Activated CD8-positive, alpha-beta memory T cell treated with anti-CD3 and anti-CD28 coated beads, Interleukin-2, amount 50 U/mL, for 1 hour (primary cell): ENCODE measurements around the gene TUBB1.
A peak's percentile ranks its signal among the peaks of the same experiment; 100 is the strongest.

ENCODE experiments used
- DNase-seq: peaks from one replicate; pipeline ENCODE4 v3.0.0-alpha.2; 2020; ENCODE audit errors: extremely low read depth

Gene TUBB1

DNA sequence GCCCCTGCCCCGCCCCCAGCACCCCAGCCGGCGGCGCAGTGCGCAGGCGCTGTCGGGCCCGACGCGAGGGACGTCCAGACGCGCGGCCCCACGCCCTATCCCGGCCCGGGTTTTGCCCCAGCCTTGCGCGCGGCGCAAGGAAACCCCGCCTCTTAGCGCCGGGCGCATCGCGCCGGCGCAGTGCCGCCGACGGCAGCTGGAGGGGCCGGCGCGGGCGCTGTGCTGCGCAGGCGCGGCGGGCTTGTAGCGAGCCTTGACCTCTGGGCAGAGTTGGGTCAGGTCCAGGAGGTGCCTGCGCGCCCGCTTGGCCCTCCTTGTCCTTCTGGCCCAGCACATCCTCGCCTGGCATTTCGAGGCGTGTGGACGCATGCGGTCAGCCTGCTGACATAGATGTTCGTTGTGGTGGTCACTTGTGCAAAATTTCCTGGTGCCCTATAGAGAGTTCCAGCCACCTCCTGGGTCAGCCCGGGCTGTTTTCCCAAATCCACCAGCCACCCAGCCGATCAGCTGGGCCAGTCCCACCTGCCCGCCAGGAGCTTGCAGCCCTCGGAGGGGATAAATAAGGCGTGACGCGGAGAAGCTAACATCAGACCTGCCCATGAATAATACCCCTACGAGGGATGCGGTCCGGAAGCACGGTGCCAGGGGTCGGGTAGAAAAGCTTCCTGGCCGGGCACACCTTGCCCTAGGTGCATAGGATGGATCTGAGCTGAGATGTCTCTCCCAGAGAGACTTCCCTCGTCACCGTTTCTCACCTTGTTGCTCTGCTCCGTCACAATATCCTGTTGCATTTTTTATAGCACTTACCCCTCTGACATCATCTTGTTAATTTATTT, 23.8 kb downstream of the TUBB1 start:
- peak; percentile 78 for DNase-seq

DNA sequence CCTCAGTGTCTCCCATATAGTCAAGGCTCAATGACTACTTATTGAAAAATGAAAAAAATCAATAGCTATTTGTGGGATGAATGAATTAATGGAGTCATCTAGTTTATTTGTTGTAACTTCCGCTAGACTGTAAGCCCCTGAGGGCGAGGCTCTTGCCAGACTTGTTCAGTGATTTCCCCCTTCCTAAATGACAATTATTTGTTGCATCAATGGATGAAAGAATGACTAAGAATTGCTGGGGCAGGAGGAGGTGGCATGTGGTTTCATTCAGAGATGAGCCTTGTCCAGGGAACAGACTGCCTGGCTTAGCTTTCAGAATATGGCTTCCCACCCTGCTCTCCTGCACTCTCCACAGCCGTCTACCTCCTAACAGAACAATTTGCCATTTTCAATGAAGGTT, 24.5 kb downstream of the TUBB1 start:
- DNase-seq, result no peak

DNA sequence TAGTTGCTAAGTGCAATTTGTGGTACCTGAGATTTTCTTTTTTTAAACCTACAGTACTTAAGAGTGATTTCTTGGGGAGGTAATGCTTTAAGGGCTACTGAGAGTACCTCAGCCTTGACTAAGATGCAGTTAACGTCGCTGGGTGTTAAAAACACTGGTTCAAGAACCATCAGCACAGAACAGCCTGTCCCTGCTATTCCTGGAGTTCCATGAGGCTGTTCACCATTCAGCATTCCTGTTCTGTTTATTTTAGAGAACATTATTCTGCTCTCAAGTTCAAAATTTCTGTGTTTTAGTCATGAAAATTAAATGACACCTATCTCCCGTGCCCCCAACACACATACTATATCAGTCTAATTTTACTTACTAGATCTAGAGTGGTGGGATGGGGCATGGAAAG, 25.1 kb downstream of the TUBB1 start:
- no peak for DNase-seq

DNA sequence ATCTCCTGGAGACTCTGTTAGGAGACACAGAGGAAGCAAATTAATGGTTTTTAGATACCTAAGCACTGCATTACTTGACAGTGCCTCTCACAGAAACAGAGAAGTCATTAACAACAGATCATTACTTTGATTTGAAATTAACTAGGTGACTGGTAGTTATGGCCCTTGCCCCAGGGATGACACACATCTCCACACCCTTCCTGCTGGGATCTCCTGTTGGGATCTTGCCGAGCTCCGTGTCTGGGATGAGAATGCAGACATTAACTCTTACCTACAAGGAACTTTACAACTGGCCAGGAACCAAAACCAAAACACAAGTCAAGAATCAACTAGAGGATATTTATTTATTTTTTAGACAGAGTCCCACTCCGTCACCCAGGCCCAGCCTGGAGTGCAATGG, 25.6 kb downstream of the TUBB1 start:
- DNase-seq, result no peak

DNA sequence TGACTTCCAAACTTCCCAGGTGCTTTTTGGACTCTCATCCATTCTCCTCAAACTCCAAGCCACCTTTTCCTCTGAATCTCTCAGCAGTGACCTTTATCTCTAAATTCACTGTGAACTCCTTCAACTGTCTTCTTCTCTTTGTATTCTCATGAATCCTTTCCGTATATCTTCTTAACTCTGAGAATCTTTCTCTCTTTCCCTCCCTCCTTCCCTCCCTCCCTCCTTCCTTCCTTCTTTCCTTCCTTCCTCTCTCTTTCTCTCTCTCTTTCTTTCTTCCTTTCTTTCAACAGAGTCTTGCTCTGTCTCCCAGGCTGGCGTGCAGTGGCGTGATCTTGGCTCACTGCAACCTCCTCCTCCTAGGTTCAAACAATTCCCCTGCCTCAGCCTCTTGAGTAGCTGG, 27.6 kb downstream of the TUBB1 start:
- no peak for DNase-seq

DNA sequence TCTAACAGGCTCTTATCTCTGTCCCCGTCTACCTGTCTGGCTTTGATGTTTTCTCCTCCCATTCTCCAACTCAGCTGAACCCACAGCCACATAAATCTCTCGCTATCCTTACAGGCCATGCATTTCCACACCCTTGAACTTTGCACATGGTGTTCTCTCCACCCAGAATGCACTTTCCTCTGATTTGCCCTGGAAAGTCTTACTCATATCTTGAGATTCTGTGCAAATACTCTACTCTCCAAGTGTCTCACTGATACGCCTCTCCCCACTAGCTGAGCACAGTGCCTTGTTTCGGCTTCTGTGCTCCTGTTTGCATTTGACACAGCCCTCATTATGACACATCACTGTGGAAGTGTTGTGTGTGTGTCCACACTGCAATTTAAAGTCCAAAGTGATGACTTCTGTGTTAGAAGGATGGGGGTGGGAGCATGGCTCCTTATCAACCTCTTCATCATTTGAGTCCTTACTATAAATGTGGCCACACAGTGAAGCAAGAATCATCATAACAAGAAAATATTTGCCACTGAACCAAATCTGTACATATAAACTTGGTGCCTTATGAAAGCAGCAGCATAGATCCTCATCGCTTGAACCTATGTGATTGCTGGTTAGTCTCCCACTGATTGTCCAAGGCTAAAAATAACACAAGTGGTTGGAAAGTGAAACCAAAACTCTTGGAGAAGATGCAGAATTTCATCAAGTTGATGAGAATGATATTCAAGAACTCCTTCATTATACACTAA, 28.9 kb downstream of the TUBB1 start:
- DNase-seq, result no peak

DNA sequence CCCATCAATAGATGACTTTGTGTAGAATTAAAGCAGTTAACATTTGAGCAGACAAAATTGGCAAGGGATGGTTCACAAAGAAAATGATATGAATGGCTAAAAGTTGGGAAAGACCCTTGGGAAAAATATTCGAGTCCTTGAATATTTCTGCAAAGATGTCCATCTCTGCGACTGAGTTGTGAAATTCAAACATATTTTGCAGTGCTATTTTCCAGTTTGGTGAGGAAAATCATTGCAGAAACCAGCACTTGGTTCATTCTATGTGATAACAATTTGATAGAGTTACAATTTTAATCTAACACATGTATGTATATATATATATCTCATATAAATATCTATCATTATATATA, 29.4 kb downstream of the TUBB1 start:
- no peak for DNase-seq

DNA sequence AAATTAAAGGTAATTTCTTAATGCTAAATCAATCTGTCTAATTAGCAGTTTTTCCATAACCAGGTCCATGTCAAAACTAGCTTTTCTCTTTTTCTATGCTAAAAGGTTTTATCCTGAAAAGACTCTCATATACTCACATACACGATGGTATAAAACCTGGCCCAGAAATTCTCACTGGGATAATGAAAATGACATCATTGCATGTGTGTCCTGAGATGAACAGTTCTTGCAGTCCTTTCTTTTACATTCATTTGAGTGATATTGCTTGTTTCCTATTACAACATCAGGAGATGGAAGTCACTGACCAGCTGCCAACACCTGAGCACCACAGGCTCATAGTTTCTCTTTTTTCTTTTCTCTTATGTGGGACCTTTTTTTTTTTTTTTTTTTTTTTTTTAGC, 31.2 kb downstream of the TUBB1 start:
- no peak for DNase-seq

DNA sequence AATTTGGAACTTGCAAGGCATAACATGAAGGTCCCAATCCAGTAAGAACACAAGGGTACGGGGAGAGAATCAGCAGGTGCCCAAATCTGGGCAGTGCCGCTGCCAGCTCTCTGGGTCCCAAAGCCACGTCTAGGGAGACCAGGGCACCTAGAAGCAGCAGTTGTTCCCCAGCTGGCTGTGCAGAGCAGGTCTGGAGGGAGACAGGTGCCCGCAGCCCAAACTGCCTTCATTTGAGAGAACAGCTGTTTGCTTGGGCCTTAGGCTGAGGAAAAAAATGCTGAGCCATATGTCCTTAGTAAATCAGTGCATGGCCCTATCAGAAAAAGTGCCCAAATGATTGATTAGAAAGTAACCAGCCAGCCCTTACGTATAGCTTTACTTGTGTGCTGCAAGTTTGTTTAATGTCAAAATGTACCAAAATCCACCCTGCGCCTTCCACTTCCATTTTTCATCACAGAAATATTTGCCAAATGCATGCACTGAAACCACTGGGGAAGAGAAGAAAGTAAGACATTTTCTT, 32.5 kb downstream of the TUBB1 start:
- DNase-seq, result no peak

DNA sequence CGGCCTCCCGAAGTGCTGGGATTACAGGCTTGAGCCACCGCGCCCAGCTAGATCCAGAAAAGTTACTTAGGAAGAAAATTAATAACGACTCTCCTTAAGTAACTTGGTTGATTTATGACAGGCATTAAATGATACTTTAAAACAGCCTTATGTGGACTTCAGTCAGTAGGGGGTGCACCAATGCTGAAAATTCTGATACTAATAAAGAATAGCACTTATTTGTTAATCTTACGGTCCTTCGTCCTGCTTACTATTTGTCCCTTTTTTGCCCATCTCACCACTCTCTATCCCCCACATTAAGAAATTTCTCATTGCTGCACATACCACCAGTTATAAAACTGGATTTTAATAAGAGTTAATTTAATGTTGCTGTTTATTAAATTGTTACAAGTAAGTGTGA, 36.1 kb downstream of the TUBB1 start:
- DNase-seq, result no peak

DNA sequence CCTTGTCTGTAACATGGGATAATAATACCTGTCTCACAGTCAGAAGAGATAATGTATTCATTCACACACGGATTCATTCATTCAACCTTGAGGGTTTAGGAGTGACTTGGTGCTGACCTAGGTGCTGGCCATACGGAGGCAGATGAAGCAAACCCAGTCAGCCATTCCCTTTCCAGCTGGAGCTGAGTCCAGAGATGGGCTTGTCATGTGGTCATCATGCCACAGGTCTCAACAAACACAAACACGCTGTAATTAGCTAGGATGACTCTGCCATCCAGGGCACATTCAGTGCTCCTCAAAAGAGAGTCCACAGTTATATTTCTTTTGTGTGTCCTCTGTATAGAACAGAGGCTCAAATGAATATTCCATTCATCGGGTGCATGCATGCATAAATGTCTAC, 42.9 kb downstream of the TUBB1 start:
- no peak for DNase-seq

DNA sequence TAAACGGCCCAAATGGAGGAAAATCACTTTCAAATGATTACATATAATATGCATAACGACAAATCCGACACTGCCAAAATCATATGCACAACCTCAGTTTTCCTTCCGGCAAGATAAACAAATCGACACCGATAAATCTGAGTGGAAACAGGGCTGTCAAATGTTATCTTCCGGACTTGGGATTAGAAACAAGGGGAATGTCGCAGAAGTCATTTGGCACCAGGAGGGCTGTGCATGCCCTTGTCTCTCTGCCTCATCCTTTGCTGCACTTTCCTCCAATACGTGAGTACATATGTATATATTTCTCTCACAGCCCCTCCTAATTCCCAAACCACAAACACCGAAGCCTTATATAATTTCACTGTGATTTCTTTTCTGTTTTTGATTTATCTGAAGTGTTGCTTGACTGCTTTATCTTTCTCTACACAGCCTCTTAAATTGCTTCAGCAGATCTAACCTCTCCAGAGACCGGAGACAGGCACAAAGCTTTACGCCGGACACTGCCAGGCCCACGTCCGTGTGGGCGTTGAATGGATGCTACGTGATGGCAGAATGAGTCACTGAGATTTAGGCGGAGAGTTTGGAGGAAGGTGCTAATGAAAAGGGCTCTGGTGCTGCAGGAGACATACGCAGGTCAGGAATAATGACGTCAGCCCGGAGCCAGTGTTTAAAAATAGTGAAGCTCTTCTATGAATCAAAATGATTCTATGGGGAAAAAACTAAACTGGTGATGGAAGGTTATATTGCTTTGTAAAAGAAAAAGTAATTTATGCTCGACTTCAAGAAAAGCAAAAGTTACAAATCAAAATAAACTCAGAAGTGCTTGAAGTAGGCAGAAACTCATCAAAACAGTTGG, 44.4 kb downstream of the TUBB1 start:
- no peak for DNase-seq

DNA sequence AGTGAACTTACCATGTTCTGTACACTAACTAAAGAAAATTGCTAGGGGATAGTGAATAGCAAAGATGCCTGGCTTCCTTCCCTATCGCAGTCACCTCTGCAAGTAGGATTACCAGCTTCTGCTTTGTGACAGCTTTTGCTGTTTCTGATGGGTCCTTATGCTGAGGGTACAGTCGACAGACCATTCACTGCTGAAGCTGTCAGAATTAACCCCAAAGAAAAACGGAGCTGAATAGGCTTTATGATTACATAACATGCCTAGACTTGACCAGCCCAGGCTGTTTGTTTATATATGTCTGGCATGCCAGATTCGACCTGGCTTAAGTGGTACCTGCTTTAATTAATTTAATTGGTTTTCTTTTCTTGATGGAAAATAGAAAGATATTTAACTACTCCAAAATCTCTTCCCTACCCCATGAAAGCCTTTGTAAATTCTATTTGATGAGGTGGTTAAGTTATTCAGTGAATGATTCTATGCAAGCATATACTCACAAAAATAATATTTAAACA, 45.0 kb downstream of the TUBB1 start:
- no peak for DNase-seq

DNA sequence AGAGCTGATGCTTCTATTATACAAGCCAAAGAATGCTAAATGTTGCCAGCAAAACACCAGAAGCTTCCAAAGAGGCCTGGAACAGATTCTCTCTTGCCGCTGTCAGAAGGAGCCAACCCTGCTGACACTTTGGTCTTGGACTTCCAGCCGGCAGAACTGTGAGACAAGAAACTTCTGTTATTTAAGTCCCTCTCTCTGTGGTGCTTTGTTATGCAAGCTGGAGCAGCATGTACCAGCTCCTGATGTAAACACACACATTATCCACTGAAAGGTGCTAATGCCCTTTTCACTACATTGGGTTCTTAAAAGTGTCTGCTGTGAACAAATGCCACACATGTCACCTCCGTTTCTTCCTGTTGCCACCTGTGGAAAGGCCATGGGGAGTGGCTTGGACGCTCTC, 49.3 kb downstream of the TUBB1 start:
- DNase-seq, result no peak

DNA sequence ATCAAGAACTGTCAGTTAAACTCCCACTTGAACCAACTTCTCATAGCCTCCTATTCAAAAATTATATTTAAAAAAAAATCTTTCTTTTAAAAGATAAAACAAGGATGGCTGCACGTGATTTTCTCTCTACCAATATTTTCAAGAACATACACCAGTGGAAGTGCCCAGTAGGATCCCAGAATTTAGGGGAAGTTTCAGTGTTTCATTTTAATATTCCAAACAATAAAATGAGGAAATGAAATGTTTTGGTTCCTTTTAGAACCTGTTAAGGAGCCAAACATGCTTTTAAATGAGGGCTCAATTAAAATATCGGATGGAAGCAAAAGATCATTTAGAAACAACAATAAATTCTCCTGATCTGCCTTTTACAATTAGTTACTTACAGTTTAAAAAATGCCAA, 49.8 kb downstream of the TUBB1 start:
- no peak for DNase-seq

DNA sequence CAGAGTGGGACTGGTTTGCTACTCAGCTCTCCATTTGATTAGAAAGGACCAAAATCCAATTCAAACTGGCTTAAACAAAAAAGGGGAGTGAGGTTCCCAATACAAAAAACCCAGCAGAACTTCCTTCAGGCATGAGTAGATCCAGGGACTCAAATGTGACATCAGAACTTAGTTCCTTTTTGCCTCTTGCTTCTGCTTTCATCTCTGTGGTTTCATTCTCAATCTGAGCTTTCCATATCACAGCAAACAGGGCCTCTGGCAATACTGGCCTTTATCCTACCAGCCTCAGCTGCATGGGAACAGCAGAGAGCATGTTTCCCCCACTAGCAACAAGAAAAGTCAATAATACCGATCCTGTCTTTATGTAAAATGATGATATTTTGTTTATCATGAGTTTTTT, 52.0 kb downstream of the TUBB1 start:
- DNase-seq, result no peak

DNA sequence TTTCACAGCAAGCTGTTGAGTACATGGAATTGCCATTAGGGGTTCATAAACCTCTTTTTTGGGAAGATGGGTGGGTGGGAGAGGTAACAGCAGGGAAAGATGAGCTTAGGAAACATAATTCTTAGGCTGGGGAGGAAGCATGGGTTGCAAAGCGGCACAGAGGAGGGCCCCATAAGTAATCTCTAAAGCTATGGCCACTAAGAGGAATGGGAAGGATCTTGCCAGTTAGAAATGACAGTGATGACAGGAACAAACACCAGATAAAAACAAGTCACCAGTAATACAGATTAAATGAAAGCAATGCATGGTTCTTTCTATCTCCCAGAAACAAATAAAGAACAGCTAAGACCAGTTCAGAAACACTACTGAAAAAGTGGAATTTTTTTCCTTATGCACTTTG, 54.4 kb downstream of the TUBB1 start:
- no peak for DNase-seq

DNA sequence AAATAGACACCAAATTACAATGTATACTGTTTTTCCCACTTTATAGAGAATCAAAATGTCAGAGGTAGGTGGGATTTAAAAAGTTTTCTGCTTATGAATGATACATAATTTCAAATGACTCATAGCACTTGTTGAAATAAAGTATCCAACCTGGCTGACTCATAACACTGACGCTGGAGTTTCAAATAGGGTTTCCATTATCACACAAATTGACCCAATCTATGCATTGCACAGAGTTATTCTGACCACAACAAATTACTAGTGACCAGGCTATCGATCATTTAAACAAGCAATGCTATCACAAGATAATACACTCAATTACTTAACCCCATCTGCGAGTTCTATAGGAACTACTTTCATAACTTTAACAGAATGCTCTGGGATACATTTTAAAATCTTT, 55.2 kb downstream of the TUBB1 start:
- no peak for DNase-seq

DNA sequence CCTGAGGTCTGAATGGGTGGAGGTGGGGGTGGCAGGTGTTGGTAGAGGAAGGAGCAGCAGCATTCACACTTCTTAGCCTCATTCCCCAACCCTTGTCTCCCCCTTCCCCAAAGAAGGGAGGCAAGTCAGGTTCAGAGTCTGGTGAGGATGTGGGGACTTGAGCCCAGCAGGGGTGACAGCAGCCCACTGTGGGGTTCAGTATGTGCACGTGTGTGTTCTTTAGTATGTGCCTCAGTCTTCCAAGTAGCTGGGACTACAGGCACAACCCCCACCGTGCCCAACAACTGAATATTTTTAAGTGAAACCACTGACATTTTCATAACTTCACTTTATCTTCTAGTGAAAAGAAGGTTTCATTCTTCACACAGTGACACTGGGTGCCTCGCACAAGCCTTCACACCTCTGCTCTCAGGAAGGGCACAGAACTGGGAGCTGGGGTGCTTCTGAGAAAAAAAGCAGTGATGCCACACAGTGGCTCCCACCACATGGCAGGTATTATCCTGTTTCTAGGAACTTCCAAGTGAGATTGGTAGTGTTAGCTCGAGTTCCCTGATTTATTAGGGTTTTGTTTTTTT, 56.8 kb downstream of the TUBB1 start:
- DNase-seq, result no peak
